GM23338 (cell line): ENCODE data around the gene C18orf54. TPM values are rescaled to one million over a fixed set of nuclear protein-coding genes. Genes with fewer than 3 reads are reported as not detected.

Source experiments
- CREB1 ChIP-seq: fragments of 250-450 bp; sonication (Bioruptor Pico); IDR thresholded peaks from 2 replicates; pipeline ENCODE4 v1.5.0; 2020; ENCODE audit warnings: low read depth, mild to moderate bottlenecking, moderate library complexity
- EZH2phosphoT487 ChIP-seq: fragments of 200-600 bp; sonication (generic); IDR thresholded peaks from one replicate; pipeline ENCODE4 v1.8.1; 2018; ENCODE audit warnings: antibody characterized with exemption; ENCODE audit not compliant: unreplicated experiment
- ZNF114 ChIP-seq: fragments of 250-450 bp; sonication (Bioruptor Pico); IDR thresholded peaks from 2 replicates; pipeline ENCODE4 v1.5.0; 2020; ENCODE audit warnings: mild to moderate bottlenecking, moderate library complexity
- ZNF331 ChIP-seq: fragments of 250-450 bp; sonication (Bioruptor Pico); IDR thresholded peaks from 2 replicates; pipeline ENCODE4 v1.5.0; 2020; ENCODE audit warnings: low read depth, mild to moderate bottlenecking, moderate library complexity
- polyA plus RNA-seq: library from polyadenylated mRNA; unstranded; fragments of >200 nt; fragmentation: Nextera tagmentation; extraction: Ambion mirVana; gene quantifications from 2 replicates; pipeline ENCODE4 v1.2.1, GENCODE V29; 2016
- small RNA-seq: library from RNA; depleted of rRNA; stranded (forward); fragments of <200 nt; gene quantifications from one replicate; pipeline ENCODE3, GENCODE V24; 2014; ENCODE audit warnings: low replicate concordance
- total RNA-seq: library from RNA; depleted of rRNA; stranded (reverse); fragments of >200 nt; shearing (Covaris generic); gene quantifications from 2 replicates; pipeline ENCODE4 v1.2.3, GENCODE V29; 2014; rRNA removed

The C18orf54 gene
- total and polyA plus RNA-seq, 2 experiments from 2014 or later = 13.9 to 29.6 TPM

DNA sequence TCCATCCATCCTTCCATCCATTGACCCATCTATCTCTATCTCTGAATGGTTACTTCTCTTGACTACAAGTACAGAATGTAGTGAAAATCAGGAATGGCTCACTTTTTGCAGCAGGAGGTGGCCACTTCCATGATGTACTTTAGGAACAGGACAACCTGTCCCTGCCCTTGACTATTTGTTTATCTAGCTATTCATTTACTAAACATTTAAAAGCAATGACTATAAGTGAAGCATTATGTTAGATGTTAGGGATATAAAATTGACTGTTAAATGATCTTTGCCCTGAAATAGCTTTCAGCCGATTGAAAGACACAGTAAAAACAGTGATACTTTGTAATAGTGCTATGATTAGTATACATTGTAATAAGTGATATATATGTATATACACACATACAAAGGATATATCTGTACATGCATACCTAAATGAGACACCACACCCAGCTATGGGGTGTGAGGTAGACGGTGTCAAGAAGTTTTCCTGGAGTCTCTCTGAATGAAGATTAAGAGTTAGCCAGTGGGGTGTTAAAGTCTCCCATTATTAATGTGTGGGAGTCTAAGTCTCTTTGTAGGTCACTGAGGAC, 68.5 kb downstream of the C18orf54 start (continued):
- TF ChIP-seq ZNF331 (no peak), ZNF114 (no peak), CREB1 (CRISPR knock-in tag) (no peak), EZH2phosphoT487 (no peak)

Small RNAs within 50 kb of the gene (small RNA-seq; reads per million reads assigned to genes)
- 1.9 reads per million, percentile 79 among the genes with 10 or more reads in this experiment for gene SNRPGP2

Other genes with a start within 250 kb of the C18orf54 start
- gene MBD2, start 133.2 kb upstream of the C18orf54 start, total RNA-seq = 39.2 and 41.2 TPM in 2 replicates
- gene MBD2, start 133.2 kb upstream of the C18orf54 start, polyA plus RNA-seq = 10.3 and 11.2 TPM in 2 replicates
- 38.3 and 41.5 TPM in 2 replicates for gene POLI, start 88.4 kb upstream of the C18orf54 start, total RNA-seq
- gene POLI, start 88.4 kb upstream of the C18orf54 start, polyA plus RNA-seq = 17.6 and 30.1 TPM in 2 replicates
- not detected in 2 replicates for gene STARD6, start within 50 bp of the C18orf54 start, total RNA-seq
- not detected in 2 replicates for gene STARD6, start within 50 bp of the C18orf54 start, polyA plus RNA-seq
- gene DYNAP, start 233.3 kb downstream of the C18orf54 start, total RNA-seq = 0.28 and 1.0 TPM in 2 replicates
- gene DYNAP, start 233.3 kb downstream of the C18orf54 start, polyA plus RNA-seq = 0.13 TPM in 1 of 2 replicates, not detected in the other